Endothelial cell (in vitro differentiated cells): ENCODE data around the gene GAS7. TPM values are rescaled to one million over a fixed set of nuclear protein-coding genes. Genes with fewer than 3 reads are reported as not detected.

Experiments
- DNase-seq: peaks from one replicate; pipeline ENCODE4 v3.0.0; 2021; ENCODE audit warnings: low spot score
- H3K27ac Mint-ChIP-seq: one replicate; pipeline ENCODE4 v1.8.0; 2021; ENCODE audit warnings: mixed read lengths, inconsistent platforms; ENCODE audit not compliant: unreplicated experiment
- H3K27me3 Mint-ChIP-seq: one replicate; pipeline ENCODE4 v1.8.0; 2021; ENCODE audit warnings: mild to moderate bottlenecking, moderate library complexity, mixed read lengths, inconsistent platforms; ENCODE audit not compliant: unreplicated experiment
- H3K36me3 Mint-ChIP-seq: one replicate; pipeline ENCODE4 v1.8.0; 2021; ENCODE audit warnings: mild to moderate bottlenecking, low read depth, mixed read lengths, inconsistent platforms; ENCODE audit not compliant: unreplicated experiment
- H3K4me1 Mint-ChIP-seq: one replicate; pipeline ENCODE4 v1.8.0; 2021; ENCODE audit warnings: mild to moderate bottlenecking, mixed read lengths, inconsistent platforms; ENCODE audit not compliant: unreplicated experiment
- H3K4me3 Mint-ChIP-seq: one replicate; pipeline ENCODE4 v1.8.0; 2021; ENCODE audit warnings: mild to moderate bottlenecking, mixed read lengths, inconsistent platforms; ENCODE audit not compliant: unreplicated experiment
- H3K9me3 Mint-ChIP-seq: one replicate; pipeline ENCODE4 v1.8.0; 2021; ENCODE audit warnings: mixed read lengths, inconsistent platforms; ENCODE audit not compliant: unreplicated experiment
- total RNA-seq: library from RNA; stranded (reverse); fragmentation: NEBNext Ultra II Directional; extraction: Animal tissue kit (Norgen Biotek cat#: 25700); gene quantifications from one replicate; pipeline ENCODE4 v1.2.1, GENCODE V29; 2021; ENCODE audit not compliant: unreplicated experiment
- TF ChIP-seq, protein P1 (sequence below): fragments of 200-600 bp; sonication (generic); IDR thresholded peaks from one replicate; pipeline ENCODE4 v1.5.0; 2021; ENCODE audit warnings: antibody characterized with exemption; ENCODE audit not compliant: unreplicated experiment

The GAS7 gene
- total RNA-seq, 1 donor from 2014 or later = 7.0 TPM

- no peaks in the 10 kb centered on the region for H3K9me3 Mint-ChIP-seq
- H3K27me3 Mint-ChIP-seq = peaks cover 9% of the 10 kb centered on the region
- TF ChIP-seq, protein P1, sequence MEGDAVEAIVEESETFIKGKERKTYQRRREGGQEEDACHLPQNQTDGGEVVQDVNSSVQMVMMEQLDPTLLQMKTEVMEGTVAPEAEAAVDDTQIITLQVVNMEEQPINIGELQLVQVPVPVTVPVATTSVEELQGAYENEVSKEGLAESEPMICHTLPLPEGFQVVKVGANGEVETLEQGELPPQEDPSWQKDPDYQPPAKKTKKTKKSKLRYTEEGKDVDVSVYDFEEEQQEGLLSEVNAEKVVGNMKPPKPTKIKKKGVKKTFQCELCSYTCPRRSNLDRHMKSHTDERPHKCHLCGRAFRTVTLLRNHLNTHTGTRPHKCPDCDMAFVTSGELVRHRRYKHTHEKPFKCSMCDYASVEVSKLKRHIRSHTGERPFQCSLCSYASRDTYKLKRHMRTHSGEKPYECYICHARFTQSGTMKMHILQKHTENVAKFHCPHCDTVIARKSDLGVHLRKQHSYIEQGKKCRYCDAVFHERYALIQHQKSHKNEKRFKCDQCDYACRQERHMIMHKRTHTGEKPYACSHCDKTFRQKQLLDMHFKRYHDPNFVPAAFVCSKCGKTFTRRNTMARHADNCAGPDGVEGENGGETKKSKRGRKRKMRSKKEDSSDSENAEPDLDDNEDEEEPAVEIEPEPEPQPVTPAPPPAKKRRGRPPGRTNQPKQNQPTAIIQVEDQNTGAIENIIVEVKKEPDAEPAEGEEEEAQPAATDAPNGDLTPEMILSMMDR = no peak
Measured at GRCh38 chr17:10115536-10115932, 82.9 kb downstream of the GAS7 start.

DNA sequence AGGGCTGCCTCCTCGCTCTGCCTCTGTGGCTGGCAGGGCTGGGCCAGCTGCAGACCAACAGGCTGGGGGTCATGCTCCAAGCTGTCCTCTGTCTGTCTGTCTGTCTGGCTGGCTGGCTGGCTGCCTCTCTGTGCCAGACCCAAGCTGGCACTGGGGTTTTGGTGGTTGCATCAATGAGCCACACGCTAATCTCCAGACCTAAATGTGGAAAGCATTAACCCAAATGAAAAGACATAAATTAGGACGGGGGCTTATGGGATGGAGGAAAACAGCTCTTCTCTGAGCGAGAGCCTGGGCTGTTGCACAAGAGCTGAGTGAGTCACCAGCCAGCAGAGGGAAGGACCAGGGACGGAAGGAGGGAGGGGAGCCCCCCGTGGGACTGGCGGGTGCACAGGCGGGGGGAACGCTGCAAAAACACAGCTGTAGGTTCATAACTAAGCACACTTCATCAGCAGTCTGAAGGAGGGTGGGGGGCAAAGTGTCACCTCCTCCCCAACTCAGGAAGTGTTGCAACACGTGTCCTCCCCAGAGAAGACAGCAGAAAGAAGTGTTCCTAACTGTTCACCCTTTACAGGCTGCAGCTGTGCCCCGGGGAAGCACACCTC lies 83.4 kb downstream of the GAS7 start:
- H3K27me3 Mint-ChIP-seq = peaks cover 9% of the 10 kb centered on the region
- peaks cover 2% of the 10 kb centered on the region for H3K4me1 Mint-ChIP-seq
- no peak overlapping the region for H3K4me3 Mint-ChIP-seq
- no peak overlapping the region for H3K27ac Mint-ChIP-seq
- H3K36me3 Mint-ChIP-seq = no peaks in the 10 kb centered on the region
- TF ChIP-seq, protein P1 = no peak
- no peaks in the 10 kb centered on the region for H3K9me3 Mint-ChIP-seq
- no peak for DNase-seq

More at GRCh38 chr17:10115536-10115932, 82.9 kb downstream of the GAS7 start:
- no peak for DNase-seq
- peaks cover 2% of the 10 kb centered on the region for H3K4me1 Mint-ChIP-seq
- no peak overlapping the region for H3K4me3 Mint-ChIP-seq
- no peaks in the 10 kb centered on the region for H3K36me3 Mint-ChIP-seq
- no peak overlapping the region for H3K27ac Mint-ChIP-seq

GRCh38 chr17:10112962-10113361 lies 85.4 kb downstream of the GAS7 start:
- H3K4me1 Mint-ChIP-seq = no peaks in the 10 kb centered on the region
- no peak overlapping the region for H3K27ac Mint-ChIP-seq
- no peak for DNase-seq
- no peak overlapping the region for H3K4me3 Mint-ChIP-seq
- no peaks in the 10 kb centered on the region for H3K36me3 Mint-ChIP-seq
- TF ChIP-seq, protein P1 = no peak
- no peaks in the 10 kb centered on the region for H3K9me3 Mint-ChIP-seq
- H3K27me3 Mint-ChIP-seq = peaks cover 7% of the 10 kb centered on the region

DNA sequence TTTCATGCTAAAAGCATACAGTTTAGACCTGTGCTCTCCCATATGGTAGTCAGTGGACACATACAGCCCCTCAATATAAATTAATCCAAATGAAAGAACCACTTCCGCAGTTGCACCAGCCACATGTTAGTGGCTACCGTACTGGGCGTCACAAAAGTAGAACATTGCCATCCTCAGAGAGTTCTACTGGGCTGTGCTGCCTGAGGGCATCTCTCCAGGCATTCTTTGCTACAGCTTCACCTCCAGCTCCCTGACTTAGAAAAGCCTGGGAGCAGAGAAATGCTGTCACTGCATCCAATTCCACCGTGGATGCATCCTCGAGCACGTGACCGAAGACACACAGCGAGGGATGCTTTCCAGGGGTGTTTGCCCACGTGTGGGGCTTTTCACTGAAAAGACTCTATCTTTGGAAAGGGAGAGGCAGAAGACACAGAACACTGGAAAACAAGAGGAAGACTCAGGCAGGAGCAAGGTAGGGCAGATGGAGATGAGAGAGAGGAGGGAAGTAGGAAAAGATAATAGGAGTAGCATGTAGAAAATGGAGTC lies 86.4 kb downstream of the GAS7 start:
- TF ChIP-seq, protein P1 = no peak
- no peak for DNase-seq
- Mint-ChIP-seq H3K36me3 (no peaks in the 10 kb centered on the region), H3K9me3 (no peaks in the 10 kb centered on the region), H3K27ac (no peak overlapping the region), H3K4me3 (no peak overlapping the region), H3K27me3 (peaks cover 10% of the 10 kb centered on the region), H3K4me1 (no peaks in the 10 kb centered on the region)

DNA sequence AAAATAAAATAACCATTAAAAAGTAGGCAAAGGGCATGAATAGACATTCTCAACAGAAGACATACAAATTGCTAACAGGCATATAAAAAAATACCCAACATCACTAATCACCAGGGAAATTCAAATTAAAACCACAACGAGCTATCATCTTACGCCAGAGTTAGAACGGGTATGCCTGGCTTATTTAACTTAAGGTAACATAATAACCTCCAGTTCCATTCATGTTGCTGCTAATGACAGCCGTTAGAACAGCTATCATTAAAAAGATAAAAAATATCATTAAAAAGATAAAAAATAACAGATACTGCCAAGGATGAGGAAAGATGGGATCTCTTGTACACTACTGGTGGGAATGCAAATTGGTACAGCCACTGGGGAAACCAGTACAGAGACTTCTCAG lies 89.3 kb downstream of the GAS7 start:
- H3K4me3 Mint-ChIP-seq = no peak overlapping the region
- DNase-seq = no peak
- no peak overlapping the region for H3K27ac Mint-ChIP-seq
- no peaks in the 10 kb centered on the region for H3K36me3 Mint-ChIP-seq
- H3K9me3 Mint-ChIP-seq = no peaks in the 10 kb centered on the region
- peaks cover 11% of the 10 kb centered on the region for H3K27me3 Mint-ChIP-seq
- TF ChIP-seq, protein P1 = no peak
- H3K4me1 Mint-ChIP-seq = no peaks in the 10 kb centered on the region
